HUES6 (cell line): Measurements from ENCODE around the gene ADD2.
A peak's percentile ranks its signal among the peaks of the same experiment; 100 is the strongest.
"Not testable (repeated sequence)": the region's sequence is repeated elsewhere in the genome, so short reads cannot be mapped to it uniquely, and the experiment has no call there.

Experiments used
- H3K27ac ChIP-seq: 2 replicates; pipeline ENCODE4 v1.7.0; 2013; ENCODE audit warnings: low read depth, mild to moderate bottlenecking, low read length, inconsistent platforms
- H3K27me3 ChIP-seq: 2 replicates; pipeline ENCODE4 v1.6.1; 2013; ENCODE audit warnings: low read length; ENCODE audit not compliant: control insufficient read depth, insufficient read depth
- H3K36me3 ChIP-seq: 2 replicates; pipeline ENCODE4 v1.6.1; 2013; ENCODE audit warnings: low read length; ENCODE audit not compliant: control insufficient read depth, insufficient read depth
- H3K4me1 ChIP-seq: 2 replicates; pipeline ENCODE4 v1.6.1; 2013; ENCODE audit warnings: low read length; ENCODE audit not compliant: control insufficient read depth, insufficient read depth
- H3K4me3 ChIP-seq: 2 replicates; pipeline ENCODE4 v1.5.1; 2013; ENCODE audit warnings: low read depth, low read length
- H3K9ac ChIP-seq: one replicate; pipeline ENCODE4 v1.6.1; 2013; ENCODE audit warnings: mild to moderate bottlenecking, low read length
- H3K9me3 ChIP-seq: 2 replicates; pipeline ENCODE4 v1.6.1; 2013; ENCODE audit warnings: low read depth, low read length; ENCODE audit not compliant: control insufficient read depth, insufficient read depth

Gene ADD2

GRCh38 chr2:70632388-70632787, 135.6 kb downstream of the ADD2 start:
- Histone ChIP-seq H3K9me3 (peaks cover 27% of the 10 kb centered on the region), H3K9ac (no peak overlapping the region), H3K4me1 (peaks cover 4% of the 10 kb centered on the region), H3K27me3 (no peaks in the 10 kb centered on the region), H3K27ac (no peak overlapping the region), H3K4me3 (no peak overlapping the region), H3K36me3 (no peaks in the 10 kb centered on the region)

DNA sequence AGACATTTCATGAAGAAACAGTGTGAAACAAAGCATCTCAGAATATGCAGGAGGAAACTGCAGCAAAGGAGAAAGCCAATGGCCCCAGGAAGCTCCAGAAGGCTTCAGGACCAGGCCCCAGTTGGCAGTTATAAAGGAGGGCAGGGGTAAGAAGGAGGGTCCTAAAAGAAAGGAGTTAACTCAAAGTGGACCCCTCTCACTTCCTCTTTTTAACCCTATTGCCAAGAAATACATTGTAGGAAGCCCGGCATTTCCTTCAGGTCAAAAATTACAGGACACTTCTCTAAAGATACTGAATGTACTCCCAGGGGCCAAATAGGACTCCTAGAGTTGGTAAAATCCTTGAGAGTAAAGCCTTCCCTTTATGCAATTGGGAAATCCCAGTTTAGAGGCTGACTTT, 137.2 kb downstream of the ADD2 start:
- peaks cover 27% of the 10 kb centered on the region for H3K9me3 ChIP-seq
- no peak overlapping the region for H3K9ac ChIP-seq
- H3K4me3 ChIP-seq = no peak overlapping the region
- no peaks in the 10 kb centered on the region for H3K27me3 ChIP-seq
- H3K36me3 ChIP-seq = no peaks in the 10 kb centered on the region
- peaks cover 17% of the 10 kb centered on the region for H3K4me1 ChIP-seq
- H3K27ac ChIP-seq = no peak overlapping the region

- Histone ChIP-seq H3K27me3 (no peaks in the 10 kb centered on the region), H3K9ac (no peak overlapping the region), H3K4me3 (no peak overlapping the region), H3K27ac (peak overlapping the region; percentile 75; the same call in 1 of the 2 replicates), H3K36me3 (no peaks in the 10 kb centered on the region), H3K4me1 (peaks cover 17% of the 10 kb centered on the region), H3K9me3 (no peaks in the 10 kb centered on the region; the same call in 1 of the 2 replicates)
These were observed 140.6 kb downstream of the ADD2 start for GRCh38 chr2:70627211-70627898.

DNA sequence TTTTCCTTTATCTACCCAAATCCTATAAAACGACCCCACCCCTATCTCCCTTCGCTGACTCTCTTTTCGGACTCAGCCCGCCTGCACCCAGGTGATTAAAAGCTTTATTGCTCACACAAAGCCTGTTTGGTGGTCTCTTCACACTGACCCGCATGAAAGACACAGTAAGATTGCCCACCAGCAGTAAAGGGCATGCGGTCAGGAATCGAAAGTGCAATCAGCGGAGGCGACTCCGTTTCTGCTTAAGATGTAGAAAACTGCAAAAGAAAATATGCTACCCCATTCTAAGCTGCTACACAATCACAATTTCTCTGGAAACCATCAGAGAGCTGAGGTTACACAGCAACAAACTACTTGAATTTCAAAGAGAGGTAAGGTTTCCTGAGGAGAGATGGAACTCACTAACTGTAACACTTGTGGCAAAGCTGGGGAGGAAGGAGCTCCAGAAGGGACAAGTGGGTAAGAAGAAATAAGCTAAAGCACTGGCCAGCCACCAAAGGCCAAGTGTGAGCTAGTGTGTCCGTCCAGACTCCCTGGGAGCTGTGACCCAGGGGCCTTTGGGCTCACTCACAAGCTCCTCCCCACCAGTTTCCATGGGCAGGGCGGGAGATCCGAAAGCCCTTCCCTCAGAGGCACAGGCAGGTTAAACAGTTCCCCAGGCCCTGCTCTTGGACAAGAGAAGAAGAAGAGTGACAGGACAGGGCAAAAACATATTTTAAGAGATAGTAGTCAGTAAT, 141.6 kb downstream of the ADD2 start:
- H3K36me3 ChIP-seq = no peaks in the 10 kb centered on the region
- H3K4me1 ChIP-seq = peaks cover 17% of the 10 kb centered on the region
- H3K9me3 ChIP-seq = no peaks in the 10 kb centered on the region
- peak overlapping the region; percentile 79; the same call in 1 of the 2 replicates for H3K27ac ChIP-seq
- H3K27me3 ChIP-seq = no peaks in the 10 kb centered on the region
- H3K4me3 ChIP-seq = peak overlapping the region; percentile 26; the same call in 1 of the 2 replicates
- H3K9ac ChIP-seq = peak overlapping the region; percentile 82

DNA sequence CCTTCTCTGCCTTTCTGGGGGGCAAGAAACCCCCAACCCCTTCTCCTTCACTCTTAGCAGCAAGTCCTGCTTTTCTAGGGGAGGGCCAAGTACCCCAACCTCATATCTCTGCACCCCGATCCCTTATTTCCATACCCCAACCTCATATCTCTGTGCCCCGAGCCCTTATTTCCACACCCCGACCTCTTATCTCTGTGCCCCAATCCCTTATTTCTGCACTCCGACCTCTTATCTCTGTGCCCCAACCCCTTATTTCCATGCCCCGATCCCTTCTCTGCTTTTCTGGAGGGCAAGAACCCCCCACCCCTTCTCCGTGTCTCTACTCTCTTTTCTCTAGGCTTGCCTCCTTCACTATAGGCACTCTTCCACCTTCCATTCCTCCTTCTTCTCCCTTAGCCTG, 146.5 kb downstream of the ADD2 start:
- not testable (repeated sequence) for H3K9me3 ChIP-seq, H3K9ac ChIP-seq, H3K27ac ChIP-seq, H3K4me3 ChIP-seq, H3K27me3 ChIP-seq, H3K36me3 ChIP-seq
- peaks cover 18% of the 10 kb centered on the region for H3K4me1 ChIP-seq

DNA sequence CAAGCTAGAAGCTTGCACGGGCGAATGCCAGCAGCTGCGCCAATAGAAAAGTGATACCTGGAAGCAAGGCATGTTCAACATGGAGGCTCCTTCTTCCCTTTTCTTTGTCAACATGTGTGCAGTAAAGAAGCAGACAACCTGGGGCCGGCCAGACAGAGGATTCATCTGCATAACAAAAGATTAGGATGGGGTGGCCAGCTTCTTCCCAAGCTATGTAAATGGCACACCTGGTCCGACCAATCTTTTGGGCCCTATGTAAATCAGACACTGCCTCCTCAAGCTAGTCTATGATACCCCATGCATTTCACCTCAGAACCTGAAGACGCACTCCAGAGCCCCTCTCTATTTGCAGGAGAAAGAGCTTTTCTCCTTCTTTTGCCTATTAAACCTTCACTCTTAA, 148.0 kb downstream of the ADD2 start:
- Histone ChIP-seq H3K9ac (peak overlapping the region; percentile 14), H3K27ac (peak overlapping the region; percentile 47; the same call in 1 of the 2 replicates), H3K4me3 (no peak overlapping the region), H3K36me3 (no peaks in the 10 kb centered on the region), H3K9me3 (peaks cover 7% of the 10 kb centered on the region), H3K4me1 (peaks cover 13% of the 10 kb centered on the region; the same call in 1 of the 2 replicates), H3K27me3 (no peaks in the 10 kb centered on the region)

DNA sequence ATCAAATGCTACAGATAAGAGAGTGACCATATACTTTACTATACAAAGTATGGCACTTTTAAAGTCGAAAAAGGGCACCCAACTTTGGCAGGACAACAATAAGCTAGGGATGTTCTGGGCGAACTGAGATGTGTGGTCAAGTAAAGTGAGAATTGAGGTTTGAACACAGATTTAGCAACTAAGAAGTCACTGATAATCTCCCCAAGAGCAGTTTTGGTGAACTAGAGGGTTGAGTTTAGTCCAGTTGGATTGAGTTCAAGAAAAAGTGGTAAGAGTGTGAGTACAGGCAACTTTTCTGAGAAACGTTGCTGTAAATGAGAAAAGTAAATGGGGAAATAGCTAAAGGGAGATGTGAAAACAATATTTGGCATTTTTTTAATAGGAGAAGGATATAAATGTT, 148.8 kb downstream of the ADD2 start:
- H3K4me3 ChIP-seq = no peak overlapping the region
- H3K9me3 ChIP-seq = peaks cover 7% of the 10 kb centered on the region
- H3K27me3 ChIP-seq = no peaks in the 10 kb centered on the region
- H3K36me3 ChIP-seq = no peaks in the 10 kb centered on the region
- H3K27ac ChIP-seq = no peak overlapping the region; the same call in 1 of the 2 replicates
- no peak overlapping the region for H3K9ac ChIP-seq
- H3K4me1 ChIP-seq = peaks cover 13% of the 10 kb centered on the region; the same call in 1 of the 2 replicates

- Histone ChIP-seq H3K27me3 (no peaks in the 10 kb centered on the region), H3K4me1 (peaks cover 13% of the 10 kb centered on the region; the same call in 1 of the 2 replicates), H3K36me3 (no peaks in the 10 kb centered on the region), H3K27ac (no peak overlapping the region), H3K9me3 (peaks cover 7% of the 10 kb centered on the region), H3K4me3 (no peak overlapping the region), H3K9ac (no peak overlapping the region)
These were observed 151.8 kb downstream of the ADD2 start for GRCh38 chr2:70616168-70616694.

DNA sequence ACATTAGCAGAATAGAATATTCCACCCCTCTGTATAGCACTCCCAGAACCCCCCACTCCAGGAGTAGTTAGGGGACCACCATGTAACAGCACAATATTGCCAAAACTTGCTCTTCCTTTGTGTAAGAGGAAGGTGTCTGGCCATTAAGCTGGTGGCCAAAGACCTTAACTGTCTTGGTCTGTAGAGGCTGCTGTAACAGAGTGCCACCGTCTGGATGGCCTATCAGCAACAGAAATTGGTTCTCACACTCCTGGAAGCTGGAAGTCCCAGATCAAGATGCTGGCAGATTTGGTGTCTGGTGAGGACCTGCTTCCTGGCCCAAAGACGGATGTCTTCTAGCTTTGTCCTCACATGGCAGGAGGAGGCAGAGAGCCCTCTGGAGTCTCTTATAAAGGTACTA, 152.8 kb downstream of the ADD2 start:
- H3K9me3 ChIP-seq = peaks cover 7% of the 10 kb centered on the region
- H3K9ac ChIP-seq = no peak overlapping the region
- no peaks in the 10 kb centered on the region for H3K36me3 ChIP-seq
- peaks cover 4% of the 10 kb centered on the region; the same call in 1 of the 2 replicates for H3K27me3 ChIP-seq
- no peak overlapping the region for H3K4me3 ChIP-seq
- H3K4me1 ChIP-seq = peaks cover 11% of the 10 kb centered on the region; the same call in 1 of the 2 replicates
- no peak overlapping the region for H3K27ac ChIP-seq

- H3K4me1 ChIP-seq = no peaks in the 10 kb centered on the region; the same call in 1 of the 2 replicates
- no peak overlapping the region for H3K9ac ChIP-seq
- H3K27ac ChIP-seq = no peak overlapping the region
- H3K36me3 ChIP-seq = no peaks in the 10 kb centered on the region
- peaks cover 4% of the 10 kb centered on the region; the same call in 1 of the 2 replicates for H3K27me3 ChIP-seq
- H3K9me3 ChIP-seq = peaks cover 1% of the 10 kb centered on the region; the same call in 1 of the 2 replicates
- no peak overlapping the region for H3K4me3 ChIP-seq
These were observed 154.5 kb downstream of the ADD2 start for GRCh38 chr2:70613521-70613920.

GRCh38 chr2:70612574-70612973, 155.4 kb downstream of the ADD2 start:
- H3K4me3 ChIP-seq = no peak overlapping the region
- H3K27me3 ChIP-seq = peaks cover 4% of the 10 kb centered on the region; the same call in 1 of the 2 replicates
- H3K4me1 ChIP-seq = no peaks in the 10 kb centered on the region; the same call in 1 of the 2 replicates
- no peak overlapping the region for H3K9ac ChIP-seq
- H3K9me3 ChIP-seq = no peaks in the 10 kb centered on the region
- no peaks in the 10 kb centered on the region for H3K36me3 ChIP-seq
- H3K27ac ChIP-seq = no peak overlapping the region
